ENCODE data around the gene TIMM29.

TIMM29 gene

GRCh38 chr19:10915130-10916091 lies 13.2 kb upstream of the TIMM29 start:
- Histone ChIP-seq H3K9me2 (replicated peaks; ENCODE audit: control insufficient read depth, low read length) (no peaks in the 10 kb centered on the region), H3F3A (ENCODE audit: control insufficient read depth, insufficient read depth) (no peaks in the 10 kb centered on the region; the same call in 1 of the 2 replicates), H4K20me1 (ENCODE audit: control insufficient read depth, insufficient read depth, low read depth, low read length) (no peaks in the 10 kb centered on the region), H3K4me2 (ENCODE audit: low read length) (no peak overlapping the region), H3K27me3 (ENCODE audit: control insufficient read depth, low read length) (no peaks in the 10 kb centered on the region), H3K9me3 (ENCODE audit: control insufficient read depth, insufficient read depth, low read length) (no peaks in the 10 kb centered on the region), H3K79me2 (ENCODE audit: control insufficient read depth, low read length) (no peaks in the 10 kb centered on the region), H3K4me3 (ENCODE audit: low read length) (no peak overlapping the region), H3K36me3 (ENCODE audit: control insufficient read depth, low read length) (peaks cover 63% of the 10 kb centered on the region), H3K27ac (ENCODE audit: low read depth, low read length) (no peak overlapping the region), H3K4me1 (ENCODE audit: control insufficient read depth, low read length) (no peaks in the 10 kb centered on the region)
- no peak for TF ChIP-seq CTCF (IDR thresholded peaks at IDR 0.05; ENCODE audit: low read depth, low read length, poor library complexity, severe bottlenecking)
- TF ChIP-seq EZH2phosphoT487 (IDR thresholded peaks at IDR 0.05; ENCODE audit: borderline replicate concordance, low read length) = no peak

GRCh38 chr19:10916602-10917001 lies 12.0 kb upstream of the TIMM29 start:
- no peak overlapping the region for H3K4me3 ChIP-seq (ENCODE audit: low read length)
- H3K9me2 ChIP-seq (replicated peaks; ENCODE audit: control insufficient read depth, low read length) = no peaks in the 10 kb centered on the region
- H3F3A ChIP-seq (ENCODE audit: control insufficient read depth, insufficient read depth) = no peaks in the 10 kb centered on the region; the same call in 1 of the 2 replicates
- H3K4me2 ChIP-seq (ENCODE audit: low read length) = no peak overlapping the region
- H3K27ac ChIP-seq (ENCODE audit: low read depth, low read length) = no peak overlapping the region
- no peaks in the 10 kb centered on the region for H3K4me1 ChIP-seq (ENCODE audit: control insufficient read depth, low read length)
- no peak for TF ChIP-seq EZH2phosphoT487 (IDR thresholded peaks at IDR 0.05; ENCODE audit: borderline replicate concordance, low read length)
- TF ChIP-seq CTCF (IDR thresholded peaks at IDR 0.05; ENCODE audit: low read depth, low read length, poor library complexity, severe bottlenecking) = no peak
- H3K79me2 ChIP-seq (ENCODE audit: control insufficient read depth, low read length) = no peaks in the 10 kb centered on the region
- H3K9me3 ChIP-seq (ENCODE audit: control insufficient read depth, insufficient read depth, low read length) = no peaks in the 10 kb centered on the region
- peaks cover 68% of the 10 kb centered on the region for H3K36me3 ChIP-seq (ENCODE audit: control insufficient read depth, low read length)
- H4K20me1 ChIP-seq (ENCODE audit: control insufficient read depth, insufficient read depth, low read depth, low read length) = no peaks in the 10 kb centered on the region
- no peaks in the 10 kb centered on the region for H3K27me3 ChIP-seq (ENCODE audit: control insufficient read depth, low read length)

GRCh38 chr19:10918359-10918758 lies 10.3 kb upstream of the TIMM29 start:
- Histone ChIP-seq H3K9me3 (ENCODE audit: control insufficient read depth, insufficient read depth, low read length) (no peaks in the 10 kb centered on the region), H3K4me2 (ENCODE audit: low read length) (no peak overlapping the region), H3K9me2 (replicated peaks; ENCODE audit: control insufficient read depth, low read length) (no peaks in the 10 kb centered on the region), H3K27ac (ENCODE audit: low read depth, low read length) (no peak overlapping the region), H3K36me3 (ENCODE audit: control insufficient read depth, low read length) (peaks cover 56% of the 10 kb centered on the region), H3K4me3 (ENCODE audit: low read length) (no peak overlapping the region), H3K79me2 (ENCODE audit: control insufficient read depth, low read length) (no peaks in the 10 kb centered on the region), H3F3A (ENCODE audit: control insufficient read depth, insufficient read depth) (no peaks in the 10 kb centered on the region; the same call in 1 of the 2 replicates), H3K27me3 (ENCODE audit: control insufficient read depth, low read length) (no peaks in the 10 kb centered on the region), H3K4me1 (ENCODE audit: control insufficient read depth, low read length) (no peaks in the 10 kb centered on the region), H4K20me1 (ENCODE audit: control insufficient read depth, insufficient read depth, low read depth, low read length) (no peaks in the 10 kb centered on the region)
- TF ChIP-seq CTCF (IDR thresholded peaks at IDR 0.05; ENCODE audit: low read depth, low read length, poor library complexity, severe bottlenecking) (no peak), EZH2phosphoT487 (IDR thresholded peaks at IDR 0.05; ENCODE audit: borderline replicate concordance, low read length) (no peak)
